NCI-H2081 (cell line): ENCODE results near the gene GZMM.

Source experiments
- DNase-seq, 2 experiments: peaks; one replicate each; lab custom pipeline; 2025; lab: John Stamatoyannopoulos, UW

The GZMM gene

DNA sequence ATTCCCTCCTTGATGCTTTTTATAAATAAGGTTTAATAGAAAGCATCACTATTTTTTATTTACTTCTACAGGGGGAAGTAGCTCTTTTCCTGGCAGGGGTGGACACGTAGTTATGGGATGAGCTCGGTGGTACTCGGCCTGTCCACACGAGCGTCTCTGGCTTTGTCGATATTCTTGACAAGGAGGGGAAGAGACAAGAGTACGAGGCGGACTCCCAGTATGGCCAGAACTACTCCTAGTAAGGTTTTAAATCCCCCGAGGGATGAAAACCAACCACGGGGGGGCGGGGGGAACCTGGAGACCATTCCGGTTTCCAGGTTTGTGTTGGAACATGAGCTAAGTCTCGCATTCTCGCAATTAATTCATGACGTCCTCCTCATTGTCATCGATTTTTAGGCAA is 23.0 kb downstream of the GZMM start:
- DNase-seq: no peak

DNA sequence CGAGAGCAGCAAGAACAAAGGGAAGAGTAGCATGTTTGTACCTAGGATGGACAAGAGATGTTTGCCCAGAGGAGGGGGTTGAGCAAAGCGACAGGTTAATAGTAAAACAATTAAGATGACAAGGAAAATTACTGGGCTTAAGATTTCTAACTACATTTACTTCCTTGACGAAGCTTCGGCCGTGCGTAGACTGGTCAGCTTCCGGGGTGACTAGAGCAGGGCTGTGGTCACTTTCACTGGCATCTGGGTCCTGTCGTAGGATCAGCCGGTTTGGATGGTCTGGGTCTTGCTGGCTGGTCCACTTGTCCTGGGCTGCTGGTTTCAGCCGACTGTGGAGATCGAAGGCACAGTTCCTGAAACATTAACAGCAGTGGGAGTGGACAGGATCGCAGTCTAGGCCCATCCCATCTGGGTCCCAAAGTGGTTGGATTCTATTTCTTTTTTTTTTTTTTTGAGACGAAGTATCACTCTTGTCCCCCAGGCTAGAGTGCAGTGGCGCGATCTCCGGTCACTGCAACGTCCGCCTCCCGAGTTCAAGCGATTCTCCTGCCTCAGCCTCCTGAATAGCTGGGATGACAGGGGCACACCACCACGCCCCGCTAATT is 23.5 kb downstream of the GZMM start:
- no peak for DNase-seq

DNA sequence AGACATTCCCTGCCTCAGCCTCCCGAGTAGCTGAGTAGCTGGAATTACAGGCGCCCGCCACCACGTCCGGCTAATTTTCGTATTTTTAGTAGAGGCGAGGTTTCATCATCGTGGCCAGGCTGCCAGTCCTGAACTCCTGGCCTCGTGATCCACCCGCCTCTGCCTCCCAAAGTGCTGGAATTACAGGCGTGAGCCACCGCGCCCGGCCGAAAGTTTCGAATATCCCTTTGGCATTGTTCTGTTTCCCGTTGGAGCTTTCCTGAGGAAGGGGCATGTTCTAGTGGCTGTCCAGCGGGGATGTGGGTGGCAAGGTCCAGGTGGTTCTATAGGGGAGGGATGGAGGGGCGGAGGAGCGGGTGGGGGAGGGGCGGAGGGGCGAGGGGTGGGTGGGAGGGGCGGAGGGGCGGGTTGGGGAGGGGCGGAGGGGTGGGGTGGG is 26.4 kb downstream of the GZMM start:
- DNase-seq: no peak

DNA sequence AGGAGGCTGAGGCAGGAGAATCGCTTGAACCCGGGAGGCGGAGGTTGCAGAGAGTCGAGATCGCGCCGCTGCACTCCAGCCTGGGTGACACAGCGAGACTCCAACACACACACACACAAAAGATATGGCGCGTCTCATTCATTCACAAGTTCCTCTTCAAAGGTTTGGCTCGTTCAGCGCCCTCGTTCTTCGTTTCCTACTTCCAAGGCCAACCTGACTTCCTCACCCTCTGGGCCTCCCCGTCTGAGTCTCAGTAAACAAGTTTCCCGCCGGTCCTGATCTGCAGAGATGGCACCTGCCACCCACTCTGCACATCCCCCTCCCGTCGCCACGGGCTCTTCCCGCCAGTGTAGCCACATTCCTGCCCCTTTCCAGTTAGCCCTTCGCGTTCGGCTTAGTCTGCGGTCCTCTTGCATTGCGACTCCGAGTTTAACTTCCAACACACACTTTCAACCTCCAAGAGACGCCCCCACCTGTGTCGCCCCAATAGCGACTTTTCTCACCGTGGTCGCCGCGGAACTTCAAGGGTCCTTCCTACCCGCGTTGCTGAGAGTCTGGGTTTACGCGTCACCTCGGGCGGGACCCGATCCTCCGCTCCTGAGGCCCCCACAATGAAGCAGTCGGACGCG is 27.2 kb downstream of the GZMM start:
- DNase-seq: peak; percentile 27 to 71

DNA sequence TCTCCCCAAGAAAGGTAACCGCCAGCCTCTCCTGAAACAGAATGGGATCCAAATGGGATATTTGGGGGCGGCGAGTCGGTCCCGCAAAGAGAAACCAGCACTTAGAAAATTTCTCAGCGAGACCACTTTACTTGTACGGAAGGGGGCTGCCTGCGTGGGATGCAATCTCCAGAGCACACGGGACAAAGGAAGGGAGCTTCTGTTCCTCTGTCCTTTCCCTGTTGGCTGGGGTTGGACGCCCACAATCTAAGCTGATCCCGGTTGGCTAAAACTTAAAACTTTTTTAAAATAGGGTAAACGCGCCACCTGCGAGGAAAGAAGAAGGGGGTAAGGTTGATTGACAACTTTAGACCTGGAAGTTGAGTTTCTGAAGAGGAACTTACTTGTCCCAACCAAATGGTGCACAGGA is 27.7 kb downstream of the GZMM start:
- DNase-seq: peak in 1 of 2 experiments; percentile 29

DNA sequence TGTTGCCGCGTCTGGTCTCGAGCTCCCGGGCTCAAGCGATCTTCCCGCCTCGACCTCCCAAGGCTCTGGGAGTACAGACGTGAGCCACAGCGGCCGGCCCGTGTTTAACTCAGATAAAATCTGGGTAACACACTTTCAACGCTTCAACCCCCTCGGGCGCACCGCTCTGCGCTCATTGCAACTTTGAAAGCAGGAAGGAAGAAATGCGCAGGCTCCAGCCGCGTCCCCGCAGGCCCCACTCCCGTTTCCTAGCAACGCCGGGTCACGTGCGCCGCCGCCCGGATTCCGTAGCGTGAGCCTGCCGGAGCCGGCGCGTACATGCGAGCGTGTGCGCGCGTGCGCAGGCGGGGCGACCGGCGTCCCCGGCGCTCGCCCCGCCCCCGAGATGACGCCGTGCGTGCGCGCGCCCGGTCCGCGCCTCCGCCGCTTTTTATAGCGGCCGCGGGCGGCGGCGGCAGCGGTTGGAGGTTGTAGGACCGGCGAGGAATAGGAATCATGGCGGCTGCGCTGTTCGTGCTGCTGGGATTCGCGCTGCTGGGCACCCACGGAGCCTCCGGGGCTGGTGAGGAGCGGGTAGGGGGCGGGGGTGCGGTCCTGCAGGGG is 28.4 kb downstream of the GZMM start, which contains the start of gene BSG:
Gene BSG (plus strand): TSS at position 457 of the 603 bp plus-strand sequence. CDS start 39 bp downstream, at position 496.
- DNase-seq: peak; percentile 97 to 98

DNA sequence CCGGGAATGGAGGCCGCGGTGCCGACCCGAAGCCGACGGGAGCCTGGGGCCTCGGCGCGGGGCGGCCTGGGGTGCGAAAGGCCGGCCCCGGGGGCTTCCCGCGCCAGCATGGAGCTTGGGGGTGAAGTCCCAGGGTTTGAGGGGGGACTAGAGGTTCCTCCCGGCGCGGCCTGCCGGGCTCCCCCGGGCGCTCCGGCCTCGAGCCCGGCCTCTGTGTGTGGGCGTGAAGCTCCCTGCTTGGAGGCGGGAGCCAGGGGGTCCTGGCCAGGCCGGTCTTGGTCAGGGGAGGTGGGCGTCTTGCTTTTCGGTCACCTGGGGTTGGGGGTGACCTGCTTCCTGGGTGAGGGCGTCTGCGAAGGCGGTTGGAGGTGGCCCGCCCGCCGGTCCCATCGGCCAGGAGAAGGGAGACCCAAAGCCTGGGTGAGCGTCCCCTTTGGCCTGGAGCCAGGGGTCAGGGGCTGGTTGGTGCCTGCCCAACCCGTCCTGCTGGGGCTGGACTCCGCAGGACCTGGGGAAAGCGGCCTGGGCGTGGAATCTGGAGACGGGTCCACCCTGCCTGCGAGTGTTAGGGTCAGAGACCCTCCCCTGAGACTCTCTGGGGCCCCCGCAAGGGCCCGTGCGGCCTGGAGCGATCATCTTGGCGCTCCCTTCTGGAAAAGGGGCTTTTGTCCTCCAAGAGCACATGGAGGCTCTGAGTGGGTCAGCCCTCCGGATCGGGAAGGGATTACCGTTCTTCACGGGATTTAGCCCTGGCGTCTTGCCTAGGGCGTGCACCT is 29.1 kb downstream of the GZMM start:
- DNase-seq: peak; percentile 35 to 48

DNA sequence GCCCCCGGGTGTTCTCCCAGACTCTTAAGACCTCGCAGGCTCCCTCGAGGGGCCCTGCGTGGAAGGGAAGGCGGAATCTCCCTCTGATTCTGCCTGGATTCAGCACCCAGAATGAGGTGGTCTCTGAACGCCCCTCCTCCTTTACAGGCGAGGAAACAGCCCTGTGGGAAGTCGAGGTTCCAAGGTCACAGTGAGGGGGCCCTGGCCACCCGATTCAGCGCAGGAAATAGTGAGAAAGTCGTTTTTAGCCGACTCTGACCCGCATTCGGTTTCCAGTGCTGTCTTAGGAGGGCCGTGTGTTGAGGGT is 29.6 kb downstream of the GZMM start:
- DNase-seq: no peak

DNA sequence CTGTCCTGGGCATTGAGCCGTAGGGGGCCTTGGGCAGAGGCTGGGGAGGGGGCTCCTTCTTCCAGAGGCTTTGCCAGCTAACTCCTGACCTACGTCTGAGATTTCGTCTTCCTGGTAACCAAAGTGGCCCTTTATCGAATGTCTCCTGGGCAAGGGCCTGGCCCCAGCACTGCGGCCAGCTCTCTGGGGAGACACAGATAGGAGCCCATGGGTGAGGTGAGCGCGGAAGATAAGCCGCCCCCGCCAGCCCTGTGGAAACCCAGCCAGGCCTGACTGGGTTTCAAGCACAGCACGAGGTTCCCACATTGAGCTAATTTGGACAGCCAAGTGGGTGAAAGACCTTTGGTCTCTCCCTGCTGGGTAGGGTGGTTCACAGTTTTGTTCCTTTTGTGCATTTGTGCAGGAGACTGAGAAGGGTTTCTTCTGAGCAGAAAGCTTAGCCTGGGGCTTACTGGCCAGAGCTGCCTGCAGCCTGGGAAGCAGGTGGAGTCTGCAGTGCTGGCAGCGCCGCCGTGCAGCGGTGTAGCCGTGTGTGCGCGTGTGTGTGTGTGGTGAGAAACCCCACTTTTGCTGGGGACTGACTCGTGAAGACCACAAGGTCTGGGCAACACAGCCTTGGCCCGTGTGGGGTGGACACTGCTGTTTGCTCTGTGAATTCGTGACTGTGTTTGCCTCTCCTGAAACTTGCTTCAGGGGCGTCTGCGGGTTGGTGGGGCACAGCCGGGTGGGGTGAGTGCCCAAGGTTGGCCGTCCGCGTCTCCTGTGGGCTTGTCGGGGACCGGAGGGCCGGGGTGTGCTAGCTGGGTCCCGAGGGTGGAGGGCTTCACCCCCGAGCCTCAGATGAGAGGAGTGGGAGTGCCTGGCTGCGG is 31.0 kb downstream of the GZMM start:
- peak in 1 of 2 experiments; percentile 30 for DNase-seq

DNA sequence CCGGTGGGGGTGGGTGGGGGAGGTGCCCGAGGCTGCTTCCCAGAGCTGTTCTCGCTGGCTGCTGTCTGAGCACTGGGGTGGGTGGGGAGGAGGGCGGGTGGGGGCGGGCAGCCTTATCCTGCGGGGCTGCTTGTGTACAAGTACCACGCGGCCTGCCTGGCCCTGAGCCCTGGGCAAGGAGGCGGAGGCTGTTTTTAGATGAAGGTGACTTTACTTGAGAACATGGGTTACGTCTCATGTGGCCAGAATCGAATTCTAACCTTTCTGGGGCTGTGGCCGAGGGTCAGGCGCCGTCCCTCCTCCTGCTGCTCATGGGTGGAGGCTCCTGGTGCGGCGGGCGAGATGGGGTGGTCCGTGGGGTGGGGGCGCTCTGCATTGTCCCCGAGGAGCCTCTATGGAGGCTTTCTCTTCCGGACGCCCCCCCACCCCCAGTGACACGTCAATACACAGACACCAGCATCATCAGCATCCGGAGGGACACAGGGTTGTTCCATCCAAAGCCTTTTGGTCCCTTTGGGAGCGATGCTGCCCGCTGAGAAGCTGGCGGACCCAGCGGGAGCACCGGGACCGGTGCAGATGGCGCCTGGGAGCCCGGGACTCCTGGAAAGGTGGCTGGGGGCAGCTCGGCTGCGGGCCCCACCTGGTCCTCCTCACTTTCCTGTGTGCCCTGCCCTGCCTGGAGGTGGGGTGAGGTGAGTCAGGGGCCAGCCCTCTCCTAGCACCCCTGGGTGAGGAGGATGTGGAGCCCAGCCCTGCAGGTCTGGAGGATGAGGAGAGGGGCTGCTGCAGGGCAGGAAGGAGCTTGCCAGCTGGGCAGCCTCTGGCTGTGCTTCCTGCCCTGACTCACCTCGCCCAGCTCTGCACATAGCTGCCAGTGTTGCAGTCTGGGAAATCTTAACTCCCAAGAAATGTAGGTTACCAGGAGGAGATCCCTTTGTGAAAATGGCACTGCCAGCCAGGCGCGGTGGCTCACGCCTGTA is 32.0 kb downstream of the GZMM start:
- DNase-seq: no peak

DNA sequence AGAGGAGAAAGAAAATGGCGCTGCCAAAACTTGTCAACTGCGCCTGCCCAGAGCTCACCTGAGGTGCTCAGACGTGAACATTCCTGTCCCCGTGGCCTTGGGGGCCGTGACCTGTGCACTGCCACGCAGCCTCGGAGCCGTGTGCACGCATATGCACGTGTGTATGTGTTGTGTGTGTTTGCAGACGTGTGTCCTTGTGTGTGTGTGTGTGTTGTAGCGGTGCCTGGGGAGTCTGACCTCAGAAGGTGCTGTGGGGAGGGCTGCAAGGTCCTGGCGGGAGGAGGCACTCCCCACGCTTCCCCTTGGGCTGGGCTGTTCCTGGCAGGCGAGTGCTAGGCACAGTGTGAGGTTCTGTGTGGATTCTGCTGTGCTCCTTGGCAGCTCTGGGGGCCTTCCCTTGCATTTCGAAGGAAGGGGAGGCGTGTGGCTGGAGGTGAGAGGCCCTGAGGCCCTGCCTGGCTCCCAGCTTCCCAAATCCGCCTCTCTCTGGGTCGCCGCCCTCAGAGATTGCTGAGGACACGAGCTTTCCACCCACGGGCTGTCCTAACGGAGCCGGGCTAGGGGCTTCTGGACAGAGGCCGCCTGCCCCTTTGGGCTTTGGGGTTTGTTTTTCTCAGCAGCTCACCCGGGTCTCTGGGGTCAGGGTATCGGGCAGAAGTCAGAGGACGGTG is 33.0 kb downstream of the GZMM start:
- DNase-seq: no peak

DNA sequence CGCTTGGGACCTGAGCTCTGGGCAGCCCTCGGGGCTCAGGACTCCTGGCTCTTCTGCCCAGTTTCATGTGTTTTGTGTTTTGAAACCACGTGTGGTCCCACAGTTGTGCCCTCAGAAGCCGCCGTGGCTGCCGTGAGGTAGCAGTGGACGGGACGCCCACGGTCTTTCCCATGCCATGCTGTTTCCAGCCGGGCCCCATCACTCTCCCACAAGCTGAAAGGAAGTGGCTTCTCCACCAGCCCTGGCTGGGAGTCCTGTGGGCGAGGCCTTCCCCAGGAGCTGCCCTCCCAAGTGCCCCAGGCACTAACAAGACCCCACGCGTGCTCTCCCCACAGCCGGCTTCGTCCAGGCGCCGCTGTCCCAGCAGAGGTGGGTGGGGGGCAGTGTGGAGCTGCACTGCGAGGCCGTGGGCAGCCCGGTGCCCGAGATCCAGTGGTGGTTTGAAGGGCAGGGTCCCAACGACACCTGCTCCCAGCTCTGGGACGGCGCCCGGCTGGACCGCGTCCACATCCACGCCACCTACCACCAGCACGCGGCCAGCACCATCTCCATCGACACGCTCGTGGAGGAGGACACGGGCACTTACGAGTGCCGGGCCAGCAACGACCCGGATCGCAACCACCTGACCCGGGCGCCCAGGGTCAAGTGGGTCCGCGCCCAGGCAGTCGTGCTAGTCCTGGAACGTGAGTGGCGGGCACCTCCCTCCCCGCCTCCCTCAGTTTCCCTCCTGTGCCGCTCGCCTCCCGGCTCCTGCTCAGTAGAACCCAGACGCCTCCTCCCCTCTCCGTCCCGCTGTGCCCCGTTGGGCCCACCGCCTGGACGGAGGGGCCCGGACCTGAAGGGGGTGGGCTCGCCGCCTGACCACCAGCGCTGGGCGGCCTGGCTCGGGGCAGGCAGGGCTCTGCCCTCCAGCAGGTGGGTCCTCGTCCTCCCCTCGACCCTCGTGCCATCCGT is 33.9 kb downstream of the GZMM start:
- DNase-seq: no peak

DNA sequence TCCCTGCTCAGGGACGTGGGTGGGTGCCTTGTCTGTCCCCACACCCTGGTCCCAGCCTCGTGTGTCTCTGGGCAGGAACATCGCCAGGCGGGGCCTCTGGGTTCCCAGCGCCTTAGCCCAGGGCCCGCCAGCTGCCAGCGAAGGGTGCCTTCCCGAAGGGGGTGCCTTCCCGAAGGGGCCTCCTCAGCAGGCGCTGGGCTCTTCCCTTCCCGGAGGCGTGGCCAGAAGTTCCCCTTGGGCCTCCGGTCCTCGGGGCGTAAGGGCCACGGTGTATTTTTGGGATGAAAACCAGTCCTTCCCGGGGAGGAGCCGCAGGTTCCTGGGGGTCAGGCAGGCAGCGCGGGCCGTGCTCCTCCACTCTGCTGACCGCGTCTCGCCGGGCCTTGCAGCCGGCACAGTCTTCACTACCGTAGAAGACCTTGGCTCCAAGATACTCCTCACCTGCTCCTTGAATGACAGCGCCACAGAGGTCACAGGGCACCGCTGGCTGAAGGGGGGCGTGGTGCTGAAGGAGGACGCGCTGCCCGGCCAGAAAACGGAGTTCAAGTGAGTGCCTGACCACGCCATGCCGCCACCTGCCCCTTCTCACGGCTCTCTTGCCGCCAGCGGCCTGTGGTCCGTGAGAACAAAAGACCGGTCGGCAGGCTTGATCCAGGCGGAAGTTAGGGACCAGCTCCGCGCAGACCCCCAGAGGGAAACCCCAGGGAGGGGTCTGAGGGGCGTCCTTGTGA is 35.4 kb downstream of the GZMM start:
- DNase-seq: no peak

DNA sequence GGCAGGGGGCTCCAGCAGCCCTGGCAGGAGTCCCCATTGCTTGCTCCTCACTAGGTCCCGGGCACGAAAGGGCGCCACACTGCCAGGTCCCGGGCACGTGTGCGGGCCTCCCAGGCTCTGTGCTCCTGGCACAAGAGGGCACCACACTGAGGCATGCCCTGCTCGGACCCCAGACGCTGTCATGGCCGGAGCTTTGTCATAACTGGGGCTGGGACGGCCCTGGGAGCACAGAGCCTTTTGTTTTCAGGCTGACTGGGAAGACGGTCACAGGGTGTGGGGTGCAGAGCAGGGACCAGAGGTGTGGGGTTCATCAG is 35.9 kb downstream of the GZMM start:
- DNase-seq: no peak

DNA sequence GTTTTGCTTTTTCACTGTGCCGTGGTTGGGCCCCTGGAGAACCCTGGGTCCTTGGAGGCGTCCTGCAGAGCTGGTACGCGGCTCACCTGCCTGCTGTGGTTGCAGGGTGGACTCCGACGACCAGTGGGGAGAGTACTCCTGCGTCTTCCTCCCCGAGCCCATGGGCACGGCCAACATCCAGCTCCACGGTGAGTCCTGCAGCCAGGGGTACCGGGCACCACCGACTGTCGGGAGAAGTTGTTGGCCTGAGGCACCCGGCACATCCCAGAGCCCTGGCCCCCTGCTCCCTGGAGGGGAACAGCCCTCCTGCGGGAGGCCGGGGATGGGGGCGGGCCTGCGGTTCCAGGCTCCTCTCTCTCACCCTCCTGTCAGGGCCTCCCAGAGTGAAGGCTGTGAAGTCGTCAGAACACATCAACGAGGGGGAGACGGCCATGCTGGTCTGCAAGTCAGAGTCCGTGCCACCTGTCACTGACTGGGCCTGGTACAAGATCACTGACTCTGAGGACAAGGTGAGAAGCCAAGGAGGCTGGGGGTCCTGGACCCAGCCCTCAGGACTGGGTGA is 36.5 kb downstream of the GZMM start:
- no peak for DNase-seq

DNA sequence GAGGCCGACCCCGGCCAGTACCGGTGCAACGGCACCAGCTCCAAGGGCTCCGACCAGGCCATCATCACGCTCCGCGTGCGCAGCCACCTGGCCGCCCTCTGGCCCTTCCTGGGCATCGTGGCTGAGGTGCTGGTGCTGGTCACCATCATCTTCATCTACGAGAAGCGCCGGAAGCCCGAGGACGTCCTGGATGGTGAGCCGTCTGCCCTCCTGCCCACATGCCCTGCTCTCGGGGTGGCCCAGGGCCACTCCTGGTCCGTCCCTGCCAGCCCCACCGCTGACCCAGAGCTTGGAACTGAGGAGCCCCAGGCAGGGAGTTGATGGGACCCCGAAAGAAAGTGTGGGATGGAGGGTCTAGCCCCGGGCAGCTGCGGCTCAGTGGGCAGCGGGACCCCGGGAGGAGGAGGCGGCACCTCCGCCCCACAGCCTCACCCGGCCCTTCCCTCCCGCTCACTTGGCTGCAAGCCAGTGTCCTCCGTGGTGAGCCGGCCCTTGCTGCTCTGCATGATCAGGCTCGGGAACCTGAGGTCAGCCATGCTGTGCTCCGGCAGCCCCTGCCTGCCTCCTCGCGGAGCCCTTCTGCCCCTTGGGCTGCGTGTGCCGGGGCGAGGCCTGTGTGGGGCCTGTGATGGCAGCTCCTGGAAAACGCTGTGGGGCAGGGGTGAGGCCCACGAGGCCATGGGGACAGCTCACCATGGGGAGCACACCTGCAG is 37.7 kb downstream of the GZMM start:
- no peak for DNase-seq

DNA sequence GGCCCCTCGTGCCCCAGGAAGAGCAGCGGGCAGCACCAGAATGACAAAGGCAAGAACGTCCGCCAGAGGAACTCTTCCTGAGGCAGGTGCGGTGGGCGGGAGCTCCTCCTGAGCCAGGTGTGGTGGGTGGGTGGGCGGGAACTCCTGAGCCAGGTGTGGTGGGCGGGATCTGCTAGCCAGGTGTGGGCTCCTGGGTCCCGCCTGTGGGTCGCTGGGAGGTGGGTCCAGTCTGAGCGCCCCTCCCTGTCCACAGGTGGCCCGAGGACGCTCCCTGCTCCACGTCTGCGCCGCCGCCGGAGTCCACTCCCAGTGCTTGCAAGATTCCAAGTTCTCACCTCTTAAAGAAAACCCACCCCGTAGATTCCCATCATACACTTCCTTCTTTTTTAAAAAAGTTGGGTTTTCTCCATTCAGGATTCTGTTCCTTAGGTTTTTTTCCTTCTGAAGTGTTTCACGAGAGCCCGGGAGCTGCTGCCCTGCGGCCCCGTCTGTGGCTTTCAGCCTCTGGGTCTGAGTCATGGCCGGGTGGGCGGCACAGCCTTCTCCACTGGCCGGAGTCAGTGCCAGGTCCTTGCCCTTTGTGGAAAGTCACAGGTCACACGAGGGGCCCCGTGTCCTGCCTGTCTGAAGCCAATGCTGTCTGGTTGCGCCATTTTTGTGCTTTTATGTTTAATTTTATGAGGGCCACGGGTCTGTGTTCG is 38.8 kb downstream of the GZMM start:
- no peak for DNase-seq
